NCI-H1436 (cell line): Measurements from ENCODE around the gene GRB10.
"Not testable (repeated sequence)": the region's sequence is repeated elsewhere in the genome, so short reads cannot be mapped to it uniquely, and the experiment has no call there.

ENCODE experiments used
- DNase-seq: peaks from one replicate; lab custom pipeline; 2025; lab: John Stamatoyannopoulos, UW

GRB10 gene

GRCh38 chr7:50778189-50778588 lies 4.5 kb downstream of the GRB10 start:
- DNase-seq: no peak

- DNase-seq: no peak
Observed at GRCh38 chr7:50775836-50776235, 6.9 kb downstream of the GRB10 start.

GRCh38 chr7:50775231-50775630 lies 7.5 kb downstream of the GRB10 start:
- no peak for DNase-seq

GRCh38 chr7:50774319-50774718 lies 8.4 kb downstream of the GRB10 start:
- DNase-seq: no peak

- DNase-seq: not testable (repeated sequence)
Observed at GRCh38 chr7:50773071-50773470, 9.6 kb downstream of the GRB10 start.

GRCh38 chr7:50771120-50772002 lies 11.3 kb downstream of the GRB10 start:
- no peak for DNase-seq

GRCh38 chr7:50768485-50769474 lies 13.9 kb downstream of the GRB10 start:
- DNase-seq: no peak

GRCh38 chr7:50766849-50767207 lies 15.9 kb downstream of the GRB10 start:
- no peak for DNase-seq

- DNase-seq: no peak
Observed at GRCh38 chr7:50766106-50766848, 16.4 kb downstream of the GRB10 start.

GRCh38 chr7:50762337-50762736 lies 20.4 kb downstream of the GRB10 start:
- no peak for DNase-seq

GRCh38 chr7:50761713-50762112 lies 21.0 kb downstream of the GRB10 start:
- DNase-seq: no peak

GRCh38 chr7:50757703-50758390 lies 24.8 kb downstream of the GRB10 start:
- no peak for DNase-seq

- DNase-seq: no peak
Observed at GRCh38 chr7:50756180-50756579, 26.5 kb downstream of the GRB10 start.

- DNase-seq: no peak
Observed at GRCh38 chr7:50754684-50755083, 28.0 kb downstream of the GRB10 start.

GRCh38 chr7:50754241-50754640 lies 28.5 kb downstream of the GRB10 start:
- no peak for DNase-seq

- DNase-seq: no peak
Observed at GRCh38 chr7:50752422-50752821, 30.3 kb downstream of the GRB10 start.

GRCh38 chr7:50751146-50751545 lies 31.6 kb downstream of the GRB10 start:
- peak; percentile 11 for DNase-seq

GRCh38 chr7:50749896-50750295 lies 32.8 kb downstream of the GRB10 start:
- no peak for DNase-seq

- DNase-seq: no peak
Observed at GRCh38 chr7:50748472-50748871, 34.2 kb downstream of the GRB10 start.

- DNase-seq: no peak
Observed at GRCh38 chr7:50745835-50746234, 36.9 kb downstream of the GRB10 start.

GRCh38 chr7:50745336-50745735 lies 37.4 kb downstream of the GRB10 start:
- DNase-seq: no peak

GRCh38 chr7:50743893-50744292 lies 38.8 kb downstream of the GRB10 start:
- DNase-seq: no peak
